GM12865 (cell line): ENCODE results near the gene DPYD.

ENCODE experiments used
- DNase-seq: peaks from one replicate; pipeline ENCODE4 v3.0.0; 2010; ENCODE audit warnings: low read depth
- H3K4me3 ChIP-seq: 2 replicates; pipeline ENCODE4 v1.5.1; 2011; ENCODE audit warnings: mild to moderate bottlenecking, low read depth, low read length, control low read depth
- TF ChIP-seq, protein P1 (sequence below): IDR thresholded peaks from 2 replicates; pipeline ENCODE4 v1.5.1; 2011; ENCODE audit warnings: low read length, control low read depth, low read depth, inconsistent platforms; ENCODE audit not compliant: insufficient read depth; ENCODE audit errors: missing control alignments

Gene DPYD

GRCh38 chr1:97802011-97802410 lies 118.8 kb downstream of the DPYD start:
- no peak for DNase-seq
- H3K4me3 ChIP-seq, result no peak overlapping the region
- TF ChIP-seq, protein P1, sequence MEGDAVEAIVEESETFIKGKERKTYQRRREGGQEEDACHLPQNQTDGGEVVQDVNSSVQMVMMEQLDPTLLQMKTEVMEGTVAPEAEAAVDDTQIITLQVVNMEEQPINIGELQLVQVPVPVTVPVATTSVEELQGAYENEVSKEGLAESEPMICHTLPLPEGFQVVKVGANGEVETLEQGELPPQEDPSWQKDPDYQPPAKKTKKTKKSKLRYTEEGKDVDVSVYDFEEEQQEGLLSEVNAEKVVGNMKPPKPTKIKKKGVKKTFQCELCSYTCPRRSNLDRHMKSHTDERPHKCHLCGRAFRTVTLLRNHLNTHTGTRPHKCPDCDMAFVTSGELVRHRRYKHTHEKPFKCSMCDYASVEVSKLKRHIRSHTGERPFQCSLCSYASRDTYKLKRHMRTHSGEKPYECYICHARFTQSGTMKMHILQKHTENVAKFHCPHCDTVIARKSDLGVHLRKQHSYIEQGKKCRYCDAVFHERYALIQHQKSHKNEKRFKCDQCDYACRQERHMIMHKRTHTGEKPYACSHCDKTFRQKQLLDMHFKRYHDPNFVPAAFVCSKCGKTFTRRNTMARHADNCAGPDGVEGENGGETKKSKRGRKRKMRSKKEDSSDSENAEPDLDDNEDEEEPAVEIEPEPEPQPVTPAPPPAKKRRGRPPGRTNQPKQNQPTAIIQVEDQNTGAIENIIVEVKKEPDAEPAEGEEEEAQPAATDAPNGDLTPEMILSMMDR, result no peak

DNA sequence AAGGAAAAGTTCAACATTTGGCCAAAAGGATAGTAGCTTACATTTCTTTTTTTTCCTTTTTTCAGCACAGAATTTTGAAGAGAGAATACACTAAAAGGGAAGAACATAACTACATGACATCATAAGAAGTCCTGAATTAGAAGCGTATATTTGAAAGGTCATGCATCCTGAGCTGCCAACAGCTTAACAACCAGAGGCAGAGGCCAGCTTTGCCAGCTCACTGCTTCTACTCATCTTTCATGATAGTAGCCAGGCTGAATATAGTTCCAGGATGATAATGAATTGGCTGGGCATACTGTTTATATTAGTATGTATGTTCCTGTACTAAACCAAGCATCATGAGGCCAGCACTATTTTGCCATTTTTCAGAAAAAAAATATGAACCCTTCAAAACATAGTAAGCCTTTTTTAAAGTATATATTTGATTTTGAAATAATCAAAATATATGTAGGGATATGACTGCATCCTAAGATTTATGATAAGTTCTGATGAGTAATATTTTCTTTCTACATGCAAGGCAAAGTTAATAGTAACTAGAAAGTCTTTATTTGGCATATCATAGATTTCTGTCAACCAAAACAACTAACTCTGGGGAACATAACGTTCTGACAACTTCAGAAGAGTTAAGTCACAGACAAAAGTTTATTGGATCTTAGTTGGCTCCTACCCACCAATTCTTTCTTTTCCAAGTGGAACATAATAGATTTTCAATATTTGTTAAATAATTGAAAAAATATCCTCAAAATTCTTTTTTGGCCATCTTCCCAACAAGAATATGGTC lies 123.2 kb downstream of the DPYD start:
- TF ChIP-seq, protein P1, result no peak
- H3K4me3 ChIP-seq, result no peak overlapping the region
- no peak for DNase-seq

GRCh38 chr1:97796711-97797110 lies 124.1 kb downstream of the DPYD start:
- TF ChIP-seq, protein P1, result no peak
- no peak overlapping the region for H3K4me3 ChIP-seq
- DNase-seq, result no peak

- no peak overlapping the region for H3K4me3 ChIP-seq
- TF ChIP-seq, protein P1, result no peak
These were observed 128.2 kb downstream of the DPYD start for GRCh38 chr1:97792655-97793054.

DNA sequence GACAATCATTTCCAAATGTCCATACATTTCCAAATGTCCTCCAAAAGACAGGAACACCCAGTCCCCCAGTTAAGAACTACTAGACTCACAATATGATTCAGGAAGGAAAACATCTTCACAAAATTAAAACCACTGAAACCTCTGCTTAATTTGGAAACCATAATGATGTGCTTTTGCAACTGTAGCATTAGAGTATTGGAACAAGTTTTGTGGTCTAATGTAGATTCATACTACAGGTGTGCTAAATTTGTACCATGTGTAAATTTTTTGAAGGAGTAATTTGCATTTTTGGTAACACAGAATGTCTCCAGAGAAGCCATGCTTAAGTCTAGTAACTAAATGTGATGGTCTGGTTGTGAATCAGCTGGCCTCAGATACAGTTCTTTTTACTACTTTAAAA lies 129.6 kb downstream of the DPYD start:
- DNase-seq, result peak; percentile 26
- TF ChIP-seq, protein P1, result no peak
- H3K4me3 ChIP-seq, result no peak overlapping the region

More at GRCh38 chr1:97792655-97793054, 128.2 kb downstream of the DPYD start:
- no peak for DNase-seq

GRCh38 chr1:97787231-97787630 lies 133.6 kb downstream of the DPYD start:
- DNase-seq, result no peak
- no peak overlapping the region for H3K4me3 ChIP-seq
- TF ChIP-seq, protein P1, result no peak

GRCh38 chr1:97784661-97785060 lies 136.2 kb downstream of the DPYD start:
- DNase-seq, result no peak
- TF ChIP-seq, protein P1, result no peak
- H3K4me3 ChIP-seq, result no peak overlapping the region
